GM21723 (cell line): ENCODE measurements around the gene PRR13.
"Not testable (repeated sequence)": the region's sequence is repeated elsewhere in the genome, so short reads cannot be mapped to it uniquely, and the experiment has no call there.

ENCODE experiments used
- ATAC-seq: cut with Tn5 transposase; IDR thresholded peaks from one replicate; pipeline ENCODE4 v1.9.1; 2021; ENCODE audit warnings: mild to moderate bottlenecking, moderate library complexity; ENCODE audit not compliant: unreplicated experiment

Gene PRR13

DNA sequence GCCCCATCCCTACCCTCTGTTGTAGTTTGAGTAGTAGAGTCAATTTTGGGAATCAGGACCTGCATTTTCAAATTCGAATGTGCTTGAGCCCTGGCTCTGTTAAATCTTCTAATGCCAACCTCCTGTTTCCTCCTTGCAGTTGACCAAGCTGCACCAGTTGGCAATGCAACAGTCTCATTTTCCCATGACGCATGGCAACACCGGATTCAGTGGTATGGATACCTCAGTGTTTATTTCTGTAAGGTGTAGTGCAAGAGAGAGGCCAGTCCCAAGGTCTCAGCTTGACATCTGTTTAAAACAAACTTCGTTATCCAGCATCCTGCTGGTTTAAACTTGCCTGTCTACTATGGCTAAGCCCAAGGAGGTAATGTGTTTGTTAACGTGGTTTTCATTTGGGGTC is 25.5 kb downstream of the PRR13 start:
- no peak for ATAC-seq

DNA sequence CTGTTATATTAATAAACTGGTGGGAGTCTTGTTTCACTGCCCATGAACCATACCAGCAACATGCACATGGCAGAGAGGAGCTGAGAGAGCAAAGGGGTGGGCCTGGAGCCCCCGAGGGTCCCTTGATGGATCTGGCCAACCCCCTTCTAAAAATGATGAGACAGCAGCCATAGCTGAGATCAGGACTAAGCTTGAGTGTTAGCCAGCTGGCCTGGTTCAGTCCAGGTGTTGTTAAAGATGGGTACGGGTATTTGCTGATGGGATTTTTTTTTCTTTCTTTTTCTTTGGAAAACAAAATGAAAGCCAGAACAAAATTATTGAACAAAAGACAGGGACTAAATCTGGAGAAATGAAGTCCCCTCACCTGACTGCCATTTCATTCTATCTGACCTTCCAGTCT is 26.3 kb downstream of the PRR13 start:
- no peak for ATAC-seq

DNA sequence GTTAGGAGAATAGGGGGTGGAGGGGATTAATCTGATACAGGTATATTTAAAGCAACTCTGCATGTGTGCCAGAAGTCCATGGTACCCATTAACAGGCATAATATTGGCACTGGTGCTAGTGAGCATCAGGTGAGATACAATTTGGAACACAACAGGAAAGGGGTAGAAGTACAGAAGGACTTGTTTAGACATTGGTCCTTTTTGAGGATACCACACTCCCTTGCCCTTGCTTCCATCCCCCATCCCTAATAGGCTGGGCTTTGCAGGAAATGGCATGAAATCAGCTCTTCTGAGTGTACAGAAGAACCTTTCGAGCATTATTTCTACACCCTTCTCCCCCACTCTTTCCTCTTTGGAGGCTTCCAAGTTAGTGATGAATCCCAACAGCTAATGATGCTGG is 26.7 kb downstream of the PRR13 start:
- no peak for ATAC-seq

DNA sequence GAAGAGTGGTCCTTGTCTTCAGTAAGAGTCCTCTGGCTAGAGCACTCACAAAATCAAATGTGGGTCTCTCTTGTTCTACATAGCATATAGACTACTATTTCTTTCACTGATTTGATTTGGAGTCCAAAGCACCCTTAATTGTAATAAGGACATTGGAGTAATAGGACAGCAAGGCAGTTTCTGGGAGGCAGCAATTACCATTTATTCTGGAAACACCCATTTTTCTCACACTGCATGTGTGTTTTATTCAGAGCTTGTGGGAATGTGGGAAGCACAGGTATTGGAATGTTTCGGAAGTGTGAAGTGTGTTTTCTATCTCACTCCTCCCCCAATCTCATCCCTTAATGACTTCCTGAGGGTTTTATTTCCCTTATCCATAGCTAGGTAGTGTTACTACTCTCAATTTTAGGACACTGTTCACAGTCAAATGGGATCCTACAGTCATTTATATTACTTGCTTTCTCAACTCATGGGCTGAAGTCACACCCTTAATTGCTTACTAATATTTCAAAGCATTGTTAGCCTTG is 30.6 kb downstream of the PRR13 start:
- no peak for ATAC-seq

DNA sequence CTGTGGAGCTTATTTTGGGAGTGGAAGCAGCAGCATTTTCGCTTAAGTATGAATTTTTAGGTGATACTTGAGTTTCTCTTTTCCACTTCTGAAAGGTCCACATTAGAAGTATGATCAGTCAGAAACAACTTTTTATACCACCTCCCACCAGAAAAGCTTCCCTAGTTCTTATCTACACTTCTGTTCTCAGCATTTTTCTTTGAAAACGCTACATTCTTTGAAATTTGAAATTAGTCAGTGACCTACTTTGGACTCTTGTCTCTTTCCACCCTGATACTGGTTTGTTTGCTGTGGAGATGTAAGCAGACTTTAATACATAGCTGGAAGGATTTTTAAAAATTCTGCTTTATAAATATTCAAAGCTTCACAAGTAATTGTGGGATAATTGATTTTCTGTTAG is 32.5 kb downstream of the PRR13 start:
- no peak for ATAC-seq

DNA sequence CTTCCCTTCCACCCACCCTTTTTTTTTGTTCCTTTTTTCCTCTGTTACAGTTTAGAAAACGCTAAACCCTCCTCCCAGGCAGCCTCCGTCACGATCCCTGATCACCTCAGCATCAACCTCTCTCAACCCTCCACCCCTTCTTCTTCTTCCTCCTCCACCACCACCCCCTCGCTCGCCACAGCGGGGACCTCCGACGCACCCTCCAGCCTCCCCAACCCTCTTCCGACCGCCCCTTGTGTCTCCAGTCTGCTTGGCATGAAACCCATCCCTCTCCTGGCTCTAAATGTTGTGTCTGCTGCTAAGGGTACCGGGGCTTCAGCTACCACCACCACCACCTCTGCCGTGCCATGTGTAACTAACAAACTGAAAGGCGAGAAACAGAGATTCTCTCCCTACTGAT is 33.3 kb downstream of the PRR13 start:
- ATAC-seq, result no peak

DNA sequence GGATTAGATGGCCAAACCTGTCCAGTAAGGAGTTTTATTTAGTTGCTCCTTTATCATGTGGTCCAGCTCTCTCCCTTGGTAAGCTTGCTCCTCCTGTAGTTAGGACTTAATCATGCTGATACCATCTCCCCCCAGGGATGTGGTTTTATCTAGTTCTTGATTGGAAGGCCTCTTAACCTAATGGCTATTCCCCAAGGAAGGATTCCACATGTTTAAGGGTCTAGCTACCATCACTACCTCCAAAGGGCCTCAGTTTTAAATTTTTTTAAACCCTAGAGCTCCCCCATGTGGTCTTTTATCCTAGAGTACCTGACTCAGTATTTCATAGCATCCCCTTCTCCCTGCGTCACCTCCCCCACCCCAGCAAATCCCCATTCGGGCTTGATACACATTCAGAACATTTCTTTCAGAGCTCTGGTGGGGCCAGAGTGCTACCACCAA is 35.3 kb downstream of the PRR13 start:
- no peak for ATAC-seq

DNA sequence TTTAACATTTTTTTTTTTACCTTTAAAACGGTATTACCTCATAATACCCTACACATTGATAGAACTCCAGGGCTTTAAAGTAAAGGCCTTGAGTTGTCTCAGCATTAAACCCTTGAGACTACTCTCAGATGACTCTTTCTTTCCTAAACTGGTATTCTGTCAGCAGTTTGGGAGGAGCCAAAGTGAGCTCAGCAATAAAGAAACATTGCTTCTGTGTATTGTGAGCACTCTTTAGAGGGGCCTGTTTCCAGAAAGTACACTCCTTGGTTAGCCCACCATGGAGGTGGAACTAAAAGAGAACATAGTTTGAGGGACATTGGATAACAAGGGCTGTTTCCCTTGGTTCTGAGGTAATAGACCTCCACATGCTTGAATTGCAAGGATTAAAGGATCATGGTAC is 37.3 kb downstream of the PRR13 start:
- ATAC-seq, result no peak

DNA sequence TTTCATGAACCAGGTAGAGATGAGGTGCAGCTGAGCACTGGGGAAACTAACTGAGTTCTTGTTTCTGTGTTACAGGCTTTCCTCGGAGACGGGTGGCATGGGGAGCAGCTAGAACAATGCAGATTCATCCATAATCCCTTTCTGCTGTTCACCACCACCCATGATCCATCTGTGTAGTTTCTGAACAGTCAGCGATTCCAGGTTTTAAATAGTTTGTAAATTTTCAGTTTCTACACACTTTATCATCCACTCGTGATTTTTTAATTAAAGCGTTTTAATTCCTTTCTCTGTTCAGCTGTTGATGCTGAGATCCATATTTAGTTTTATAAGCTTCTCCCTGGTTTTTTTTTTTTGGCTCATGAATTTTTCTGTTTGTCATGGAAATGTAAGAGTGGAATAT is 37.8 kb downstream of the PRR13 start:
- no peak for ATAC-seq

DNA sequence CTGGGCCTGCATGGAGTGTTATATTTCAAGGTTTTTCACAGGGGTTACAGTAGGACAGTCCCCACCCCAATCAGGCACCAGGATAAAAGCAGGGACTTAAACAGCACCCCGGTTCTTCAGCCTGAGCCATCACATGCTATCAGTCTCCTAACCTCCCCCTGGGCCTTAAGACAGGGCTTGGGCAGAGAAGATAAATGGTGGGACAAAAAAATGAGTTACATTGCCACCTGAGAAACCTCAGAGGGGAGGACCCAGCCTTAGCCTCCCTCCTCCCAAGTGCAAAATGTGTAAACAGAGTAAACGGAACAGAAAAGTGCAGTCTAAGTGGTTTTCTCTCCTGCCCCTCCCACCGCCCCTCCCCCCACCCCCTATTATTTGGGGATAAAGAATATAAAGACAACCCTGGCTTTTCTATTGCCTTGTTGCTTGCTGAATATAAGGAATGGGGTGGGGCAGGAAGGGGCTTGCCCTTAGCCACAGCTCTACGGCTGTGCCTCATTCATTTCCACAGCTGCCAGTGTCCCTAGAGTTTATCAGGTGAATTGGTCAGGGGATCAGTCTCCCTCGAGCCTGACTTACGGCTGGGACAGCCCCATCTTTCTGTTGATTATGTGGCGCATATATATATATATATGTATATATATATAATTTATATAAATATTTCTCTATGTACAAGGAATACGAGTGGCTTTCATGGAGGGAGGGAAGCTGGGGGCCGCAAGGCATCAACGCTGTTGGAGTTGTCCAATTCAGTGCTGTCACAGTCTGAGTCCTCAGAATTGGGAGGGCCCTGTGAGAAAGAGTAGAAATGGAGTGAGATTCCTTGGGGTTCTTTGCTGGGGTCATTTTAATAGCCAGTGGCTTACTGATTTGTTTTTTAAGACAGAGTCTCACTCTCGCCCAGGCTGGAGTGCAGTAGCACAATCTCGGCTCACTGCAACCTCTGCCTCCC is 39.2 kb downstream of the PRR13 start:
- no peak for ATAC-seq

DNA sequence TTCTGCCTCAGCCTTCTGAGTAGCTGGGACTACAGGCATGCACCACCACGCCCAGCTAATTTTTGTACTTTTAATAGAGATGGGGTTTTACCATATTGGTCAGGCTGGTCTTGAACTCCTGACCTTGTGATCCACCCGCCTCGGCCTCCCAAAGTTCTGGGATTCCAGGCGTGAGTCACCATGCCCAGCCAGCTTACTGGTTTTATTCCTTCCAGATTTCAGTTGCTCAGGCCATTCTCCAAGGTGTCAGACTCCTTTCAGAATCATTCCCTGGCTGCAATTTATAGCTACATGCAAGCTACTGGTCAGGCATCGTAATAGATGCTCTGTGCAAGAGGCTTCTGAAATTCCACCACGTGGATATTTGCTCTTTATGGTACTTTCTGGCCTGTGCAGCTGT is 39.9 kb downstream of the PRR13 start:
- not testable (repeated sequence) for ATAC-seq

DNA sequence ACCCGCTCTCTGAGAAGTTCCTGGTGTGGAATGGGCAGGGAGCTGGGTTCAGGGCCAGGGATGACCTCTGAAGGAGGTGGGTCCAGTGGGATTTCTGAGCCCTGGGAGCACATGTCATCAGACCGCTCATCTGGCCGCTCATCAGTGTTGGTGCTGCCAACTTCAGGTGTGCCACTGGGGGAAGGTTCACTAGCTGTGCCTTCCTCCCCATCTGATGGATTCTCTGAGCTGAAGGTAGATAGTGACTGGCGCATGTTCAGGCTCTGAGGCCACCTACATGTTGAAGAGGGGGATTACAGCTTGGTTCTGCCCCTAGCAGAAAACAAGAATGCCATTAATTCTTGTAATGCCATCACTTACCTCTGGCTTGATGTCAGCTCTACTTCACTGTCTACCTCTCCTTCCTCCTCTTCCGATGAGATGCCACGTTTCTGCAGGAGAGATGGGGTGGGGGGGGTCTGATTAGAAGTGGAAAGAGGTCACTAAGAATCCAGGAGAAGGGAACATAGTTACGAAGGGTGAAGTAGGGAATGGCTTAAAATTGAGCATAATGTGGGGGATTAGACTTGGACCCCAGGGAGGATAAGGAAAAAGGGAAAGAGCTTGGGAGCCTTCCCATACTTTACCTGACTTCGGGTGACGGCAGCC is 40.5 kb downstream of the PRR13 start:
- no peak for ATAC-seq

DNA sequence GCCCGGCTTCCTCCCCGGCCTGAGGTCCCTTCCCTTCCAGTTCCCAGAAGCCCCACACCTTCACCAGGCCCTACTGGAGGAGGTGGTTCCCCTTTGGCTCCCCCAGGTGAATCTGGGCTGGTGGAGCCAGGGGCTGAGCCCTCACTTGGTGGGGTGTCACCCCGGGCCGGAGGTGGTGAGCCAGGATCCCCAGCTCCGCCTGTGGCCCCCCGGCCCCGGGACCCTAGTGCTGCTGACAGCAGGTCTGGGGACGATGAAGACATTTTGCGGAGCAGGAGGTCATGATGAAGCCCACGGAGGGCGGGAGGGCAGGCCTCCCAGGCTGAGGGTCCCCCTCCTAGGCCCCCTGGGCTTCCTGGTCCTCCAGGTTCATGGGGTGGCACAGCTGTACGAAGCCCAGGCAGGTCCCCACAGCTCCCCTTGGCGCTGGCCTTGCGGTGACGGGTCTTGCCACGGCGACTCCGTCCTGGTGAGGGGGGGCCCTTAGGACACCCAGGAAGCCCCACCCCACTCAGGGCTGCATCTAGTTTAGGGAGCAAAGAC is 41.2 kb downstream of the PRR13 start:
- ATAC-seq, result no peak

DNA sequence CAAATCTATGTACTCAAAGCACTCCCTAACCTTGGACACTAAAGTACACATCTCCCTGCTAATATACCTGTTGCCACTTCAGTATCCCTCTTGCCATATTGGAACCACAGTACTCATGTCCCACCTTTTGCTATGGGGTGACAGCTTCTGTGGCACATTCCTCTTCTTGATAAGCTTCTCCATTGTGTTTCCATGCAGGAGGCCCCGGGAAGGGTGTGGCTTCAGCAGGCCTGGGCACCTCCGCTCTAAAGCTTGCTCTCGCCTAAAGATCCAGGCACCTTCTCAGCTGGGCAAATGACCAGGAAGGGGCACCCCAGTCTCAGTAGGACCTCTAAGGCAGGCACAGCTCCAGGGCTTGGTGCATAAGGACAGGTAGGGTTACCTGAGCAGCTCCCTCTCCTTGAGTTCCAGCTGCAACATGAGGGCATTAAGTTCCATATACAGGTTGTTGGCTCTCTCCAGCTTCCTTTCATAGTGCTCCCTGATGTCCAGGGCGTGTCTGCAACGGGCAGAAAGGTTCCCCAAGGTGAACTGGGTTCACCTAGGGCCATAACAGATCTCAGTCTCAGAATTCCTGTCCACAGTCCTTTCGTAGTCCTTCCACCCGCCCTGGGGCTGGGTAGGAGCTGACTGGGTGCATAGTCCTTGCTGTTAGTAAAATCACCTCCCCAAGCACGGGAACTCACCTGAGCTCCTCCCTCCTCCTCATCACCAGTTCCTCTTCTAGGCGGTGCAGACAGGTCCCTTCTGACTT is 41.9 kb downstream of the PRR13 start:
- ATAC-seq, result no peak

DNA sequence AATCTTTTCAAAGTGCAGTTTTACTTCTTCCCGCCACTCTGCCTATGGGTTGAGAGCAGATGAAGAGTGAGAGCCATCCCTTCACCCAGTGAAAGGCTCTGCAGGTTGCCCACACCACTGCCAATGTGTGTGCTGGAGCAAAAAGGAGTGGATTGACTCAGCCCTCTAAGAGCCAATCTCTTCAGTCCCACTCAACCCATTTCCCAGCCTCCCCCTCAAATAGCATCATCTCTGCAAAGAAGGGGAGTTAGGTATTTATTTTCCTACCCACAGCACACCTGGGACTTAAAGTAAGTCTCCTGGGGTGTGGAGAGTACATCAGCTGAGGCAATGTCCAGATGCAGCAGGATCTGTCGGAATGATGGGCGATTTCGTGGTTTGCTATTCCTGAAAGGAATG is 42.4 kb downstream of the PRR13 start:
- ATAC-seq, result no peak

DNA sequence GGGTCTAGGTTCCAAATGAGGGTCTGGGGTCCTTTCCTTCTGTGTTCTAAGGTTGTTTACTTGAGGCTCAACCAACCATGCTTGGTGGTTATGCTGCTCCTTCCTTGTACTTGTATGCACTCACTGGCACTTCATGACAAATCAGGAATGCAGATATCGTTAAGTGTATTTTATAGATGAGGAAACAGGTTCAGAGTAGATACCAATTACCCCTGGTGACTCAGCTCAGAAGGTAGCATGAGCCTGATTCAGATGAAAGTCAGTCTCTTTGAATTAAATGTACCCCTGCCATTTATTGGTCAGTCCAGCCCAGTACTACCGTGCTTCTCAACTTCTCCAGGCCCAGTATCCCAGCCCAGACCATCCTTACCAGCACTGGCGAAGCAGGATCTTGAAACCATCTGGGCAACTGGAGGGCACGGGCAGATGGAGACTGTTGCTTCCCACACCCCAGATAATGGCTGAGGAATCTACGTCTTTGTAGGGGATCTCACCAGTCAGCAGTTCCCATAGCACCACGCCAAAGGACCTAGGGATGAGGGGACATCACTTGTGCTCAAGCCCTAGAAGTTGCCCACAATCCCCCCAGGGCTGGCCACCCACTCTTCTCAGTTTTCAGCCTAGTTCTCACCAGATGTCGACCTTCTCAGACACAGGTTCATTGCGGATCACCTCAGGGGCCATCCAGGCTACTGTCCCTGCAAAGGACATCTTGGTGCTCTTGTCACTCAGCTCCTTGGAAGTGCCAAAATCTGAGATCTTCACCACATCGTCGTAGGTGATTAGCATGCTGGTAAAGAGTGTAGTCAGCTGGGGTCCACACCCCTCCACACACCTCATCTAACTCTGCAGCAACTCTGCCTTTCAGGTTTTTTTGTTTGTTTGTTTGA is 43.4 kb downstream of the PRR13 start:
- no peak for ATAC-seq

DNA sequence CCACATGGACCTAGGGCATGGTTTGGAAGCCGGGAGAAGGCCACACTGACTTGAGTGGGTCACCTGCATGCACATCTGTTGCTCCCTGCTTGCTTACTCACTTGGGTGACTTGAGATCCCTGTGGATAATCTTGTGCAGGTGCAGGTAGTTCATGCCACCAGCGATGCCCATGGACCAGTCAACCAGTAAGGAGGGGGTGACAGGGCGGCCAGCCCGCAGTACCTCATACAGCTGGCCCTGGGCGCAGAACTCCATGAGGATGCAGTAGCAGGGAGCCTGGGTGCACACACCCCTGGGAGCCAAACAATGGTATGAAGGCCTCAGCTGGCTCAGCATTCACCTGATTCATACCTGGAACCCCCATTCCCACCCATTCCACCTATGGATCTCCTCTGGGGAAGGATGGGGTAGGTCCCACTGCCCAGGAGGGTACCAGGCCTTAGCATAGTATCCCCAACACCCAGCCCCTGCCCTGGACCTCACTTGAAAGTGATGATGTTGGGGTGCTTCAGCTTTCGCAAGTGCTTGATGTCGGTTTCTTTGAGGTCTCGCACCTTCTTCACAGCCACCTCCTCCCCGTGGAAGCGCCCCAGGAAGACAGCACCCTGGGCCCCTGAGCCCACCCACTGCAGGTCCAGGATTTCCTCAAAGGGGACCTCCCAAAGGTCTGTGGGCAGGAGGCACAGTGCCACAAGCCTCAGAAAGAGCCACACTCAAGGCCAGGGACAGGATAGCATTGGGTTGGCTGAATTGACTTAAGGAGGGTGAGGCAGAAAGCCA is 44.6 kb downstream of the PRR13 start:
- ATAC-seq, result no peak

DNA sequence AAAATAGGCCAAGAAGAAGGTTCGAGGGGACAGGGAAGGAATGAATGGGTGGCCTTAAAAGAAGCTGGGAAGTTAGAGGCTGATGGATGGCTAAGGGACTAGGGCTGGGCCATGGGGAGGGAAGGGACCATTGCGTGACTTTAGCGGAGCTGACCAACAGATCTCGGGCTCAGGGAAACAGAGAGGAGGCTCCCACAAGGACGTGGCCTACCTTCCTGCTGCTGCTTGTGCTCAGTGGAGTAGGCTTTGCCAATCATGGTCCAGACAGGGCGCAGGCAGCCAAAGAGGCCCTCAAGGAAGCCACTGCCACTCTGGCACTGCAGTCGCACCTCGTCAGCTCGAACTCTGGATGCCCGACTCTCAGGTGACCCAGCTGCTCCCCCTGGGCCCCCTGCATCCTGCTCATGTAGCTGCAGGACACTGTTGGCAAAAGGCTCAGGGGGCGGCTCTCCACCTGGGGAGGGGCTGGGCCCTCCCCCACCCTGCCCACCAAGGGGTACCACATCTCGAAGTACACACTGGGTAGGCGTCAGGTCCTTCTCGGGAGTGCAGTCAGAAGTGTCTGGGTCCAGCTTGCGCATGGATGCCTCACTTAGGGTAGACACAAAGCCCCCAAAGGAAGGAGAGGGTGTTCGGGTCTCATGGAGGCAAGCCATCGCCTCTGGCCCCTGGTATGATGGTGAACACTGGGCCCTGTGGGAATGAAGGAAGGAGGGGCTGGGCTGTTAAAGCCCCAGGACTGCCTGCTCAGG is 45.4 kb downstream of the PRR13 start:
- ATAC-seq, result no peak
